H9 (cell line): Measurements from ENCODE around the gene GABRR3. TPM values are rescaled to one million over a fixed set of nuclear protein-coding genes. Genes with fewer than 3 reads are reported as not detected.

Experiments
- DNase-seq: peaks from one replicate; pipeline ENCODE4 v3.0.0-alpha.2; 2017
- H2AFZ ChIP-seq: one replicate; pipeline ENCODE4 v1.6.1; 2013; ENCODE audit warnings: mild to moderate bottlenecking, low read length, control low read depth, moderate library complexity
- H2AK5ac ChIP-seq: 2 replicates; pipeline ENCODE4 v1.6.1; 2013; ENCODE audit warnings: low read length, control low read depth, mixed read lengths; ENCODE audit not compliant: insufficient read length
- H2BK120ac ChIP-seq: one replicate; pipeline ENCODE4 v1.6.1; 2013; ENCODE audit warnings: low read depth, mild to moderate bottlenecking, low read length, control low read depth, inconsistent platforms; ENCODE audit not compliant: poor library complexity, severe bottlenecking
- H2BK12ac ChIP-seq: 2 replicates; pipeline ENCODE4 v1.6.1; 2013; ENCODE audit warnings: low read length, control low read depth, mixed read lengths, low read depth; ENCODE audit not compliant: insufficient read length
- H2BK15ac ChIP-seq: 2 replicates; pipeline ENCODE4 v1.6.1; 2013; ENCODE audit warnings: low read depth, low read length, control low read depth
- H2BK20ac ChIP-seq: one replicate; pipeline ENCODE4 v1.6.1; 2013; ENCODE audit warnings: low read depth, mild to moderate bottlenecking, low read length, control low read depth, inconsistent platforms; ENCODE audit not compliant: poor library complexity, severe bottlenecking
- H2BK5ac ChIP-seq: 2 replicates; pipeline ENCODE4 v1.6.1; 2013; ENCODE audit warnings: low read length, control low read depth, mixed read lengths; ENCODE audit not compliant: insufficient read length
- H3K14ac ChIP-seq: 2 replicates; pipeline ENCODE4 v1.6.1; 2013; ENCODE audit warnings: low read length, control low read depth; ENCODE audit not compliant: insufficient read depth
- H3K18ac ChIP-seq: 2 replicates; pipeline ENCODE4 v1.6.1; 2013; ENCODE audit warnings: low read depth, mild to moderate bottlenecking, mixed read lengths, low read length, control low read depth; ENCODE audit not compliant: insufficient read length
- H3K23ac ChIP-seq: 2 replicates; pipeline ENCODE4 v1.6.1; 2013; ENCODE audit warnings: low read length, control low read depth, mixed read lengths, low read depth; ENCODE audit not compliant: insufficient read length
- H3K23me2 ChIP-seq: 2 replicates; pipeline ENCODE4 v1.6.1; 2013; ENCODE audit warnings: low read depth, mild to moderate bottlenecking, mixed read lengths, low read length, control low read depth; ENCODE audit not compliant: insufficient read length, poor library complexity, severe bottlenecking
- H3K27ac ChIP-seq: 2 replicates; pipeline ENCODE4 v1.5.1; 2013; ENCODE audit warnings: low read length, control low read depth, mixed read lengths, low read depth; ENCODE audit not compliant: insufficient read length
- H3K27me3 ChIP-seq: 2 replicates; pipeline ENCODE4 v1.6.1; 2013; ENCODE audit warnings: low read length, control low read depth, inconsistent platforms; ENCODE audit not compliant: insufficient read depth
- H3K4ac ChIP-seq: 2 replicates; pipeline ENCODE4 v1.6.1; 2013; ENCODE audit warnings: low read depth, mild to moderate bottlenecking, control low read depth, inconsistent platforms, low read length, moderate library complexity
- H3K4me1 ChIP-seq: 2 replicates; pipeline ENCODE4 v1.6.1; 2013; ENCODE audit warnings: low read length, control low read depth, inconsistent platforms; ENCODE audit not compliant: insufficient read depth
- H3K4me2 ChIP-seq: 2 replicates; pipeline ENCODE4 v1.6.1; 2013; ENCODE audit warnings: low read length, control low read depth, mixed read lengths; ENCODE audit not compliant: insufficient read length, insufficient read depth
- H3K56ac ChIP-seq: 2 replicates; pipeline ENCODE4 v1.6.1; 2013; ENCODE audit warnings: low read depth, mild to moderate bottlenecking, mixed read lengths, low read length, control low read depth; ENCODE audit not compliant: insufficient read length
- H3K79me1 ChIP-seq: 2 replicates; pipeline ENCODE4 v1.6.1; 2013; ENCODE audit warnings: low read depth, mild to moderate bottlenecking, moderate library complexity, low read length, control low read depth, inconsistent platforms; ENCODE audit not compliant: insufficient read depth, poor library complexity, severe bottlenecking
- H3K79me2 ChIP-seq: 2 replicates; pipeline ENCODE4 v1.6.1; 2013; ENCODE audit warnings: low read length, control low read depth, inconsistent platforms; ENCODE audit not compliant: insufficient read depth
- H3K9ac ChIP-seq: 2 replicates; pipeline ENCODE4 v1.6.1; 2013; ENCODE audit warnings: low read length, control low read depth, mixed read lengths; ENCODE audit not compliant: insufficient read length; ENCODE audit errors: extremely low read depth
- H3K9me3 ChIP-seq: one replicate; pipeline ENCODE4 v1.6.1; 2013; ENCODE audit warnings: low read depth, low read length, inconsistent platforms; ENCODE audit not compliant: control insufficient read depth
- H3T11ph ChIP-seq: one replicate; pipeline ENCODE4 v1.6.1; 2013; ENCODE audit warnings: mild to moderate bottlenecking, low read length, control low read depth, inconsistent platforms
- H4K20me1 ChIP-seq: one replicate; pipeline ENCODE4 v1.6.1; 2013; ENCODE audit not compliant: control insufficient read depth, insufficient read length, insufficient read depth
- H4K5ac ChIP-seq: 2 replicates; pipeline ENCODE4 v1.6.1; 2013; ENCODE audit warnings: low read depth, mild to moderate bottlenecking, mixed read lengths, low read length, control low read depth; ENCODE audit not compliant: insufficient read length
- H4K8ac ChIP-seq: replicated peaks from 2 replicates; pipeline ENCODE4 v1.6.1; 2013; ENCODE audit warnings: low read length, control low read depth, mixed read lengths, low read depth; ENCODE audit not compliant: insufficient read length
- H4K91ac ChIP-seq: 2 replicates; pipeline ENCODE4 v1.6.1; 2013; ENCODE audit warnings: low read depth, mild to moderate bottlenecking, moderate library complexity, mixed read lengths, low read length, control low read depth; ENCODE audit not compliant: insufficient read length
- H3K27ac Mint-ChIP-seq, 3 experiments: 2 replicates in 2 of 3; 3 replicates in 1 of 3; pipeline ENCODE4 v1.8.0; 2020 to 2021; ENCODE audit warnings: mixed read lengths in 3 of 3, mild to moderate bottlenecking in 1 of 3, moderate library complexity in 1 of 3
- H3K27me3 Mint-ChIP-seq: 2 replicates; pipeline ENCODE4 v1.8.0; 2021; ENCODE audit warnings: low read depth, mild to moderate bottlenecking, moderate library complexity, mixed read lengths
- H3K36me3 Mint-ChIP-seq, 3 experiments: 2 replicates in 2 of 3; 3 replicates in 1 of 3; pipeline ENCODE4 v1.8.0; 2020 to 2021; ENCODE audit warnings: low read depth in 3 of 3, mixed read lengths in 3 of 3; ENCODE audit not compliant: insufficient read depth in 1 of 3
- H3K4me1 Mint-ChIP-seq, 2 experiments: 2 replicates each; pipeline ENCODE4 v1.8.0; 2020; ENCODE audit warnings: mixed read lengths in 2 of 2
- H3K4me3 Mint-ChIP-seq, 2 experiments: 2 replicates in 1 of 2; 3 replicates in 1 of 2; pipeline ENCODE4 v1.8.0; 2020 to 2021; ENCODE audit warnings: mild to moderate bottlenecking in 2 of 2, mixed read lengths in 2 of 2, moderate library complexity in 1 of 2
- H3K9me3 Mint-ChIP-seq, 2 experiments: 2 replicates in 1 of 2; 3 replicates in 1 of 2; pipeline ENCODE4 v1.8.0; 2020; ENCODE audit warnings: mild to moderate bottlenecking in 2 of 2, mixed read lengths in 2 of 2, moderate library complexity in 1 of 2
- CTCF ChIP-seq: fragments of 200-600 bp; sonication (generic); conservative IDR thresholded peaks from 3 replicates; pipeline ENCODE4 v1.8.0; 2021; ENCODE audit warnings: antibody characterized with exemption, mild to moderate bottlenecking
- WGBS: extraction: QIAGEN DNeasy Blood & Tissue Kit; methylation state at CpG from one replicate; pipeline ENCODE4 v1.1.7; 2013; ENCODE audit warnings: missing lambda C conversion rate, low lambda C conversion rate, mixed read lengths; ENCODE audit not compliant: insufficient read length; ENCODE audit errors: extremely low coverage; 5-methylcytosine and 5-hydroxymethylcytosine counted together
- total RNA-seq: library from RNA; stranded (reverse); gene quantifications from 2 replicates; pipeline ENCODE4 v1.2.1, GENCODE V29; 2021

Gene GABRR3
- total RNA-seq, 1 experiment from 2014 or later: not detected

DNA sequence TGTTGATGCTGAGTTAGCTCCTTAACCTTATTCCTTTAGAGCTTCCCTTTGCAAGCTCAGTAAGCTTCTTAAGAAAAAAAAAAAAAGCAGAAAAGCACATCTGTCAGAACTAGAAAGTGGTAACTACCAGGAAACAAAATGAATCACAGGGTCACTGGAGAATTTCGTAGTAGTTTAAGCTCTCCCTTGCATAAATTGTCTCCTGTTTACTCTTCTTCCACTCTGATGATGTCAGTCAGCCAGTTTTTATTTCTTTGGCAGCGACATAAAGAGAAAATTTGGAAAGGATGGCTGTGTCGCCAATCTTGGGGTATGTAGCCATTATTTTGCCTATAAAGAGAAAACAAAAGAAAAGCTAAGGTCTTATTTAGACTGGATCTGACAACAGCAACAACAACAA is 3.2 kb upstream of the GABRR3 start:
- H2AK5ac ChIP-seq: no peak overlapping the region
- no peak overlapping the region for H4K5ac ChIP-seq
- H2BK20ac ChIP-seq: no peak overlapping the region
- H4K8ac ChIP-seq: no peak overlapping the region
- H2BK5ac ChIP-seq: no peak overlapping the region
- H4K20me1 ChIP-seq: no peaks in the 10 kb centered on the region
- no peaks in the 10 kb centered on the region for H3K9me3 ChIP-seq
- no peaks in the 10 kb centered on the region for H3K23me2 ChIP-seq
- no peak overlapping the region for H2BK15ac ChIP-seq
- H3K36me3 Mint-ChIP-seq: peaks cover 0 to 13% (median 0%) of the 10 kb centered on the region in 3 experiments; a peak in 2 of 7 replicates
- DNase-seq: no peak
- no peak overlapping the region for H2AFZ ChIP-seq
- no peaks in the 10 kb centered on the region for H3K79me2 ChIP-seq
- H3K4ac ChIP-seq: no peak overlapping the region
- no peak overlapping the region for H3K14ac ChIP-seq
- no peaks in the 10 kb centered on the region for H3K27me3 ChIP-seq
- no peak overlapping the region for H3K9ac ChIP-seq
- no peak overlapping the region for H3K23ac ChIP-seq
- no peak overlapping the region for H2BK120ac ChIP-seq
- no peaks in the 10 kb centered on the region for H3K79me1 ChIP-seq
- H3K18ac ChIP-seq: no peak overlapping the region
- no peak overlapping the region for H4K91ac ChIP-seq
- H3K9me3 Mint-ChIP-seq: peaks cover 3 to 9% of the 10 kb centered on the region in 2 experiments; a peak in 4 of 5 replicates
- H3K4me3 Mint-ChIP-seq: no peak overlapping the region
- H3K4me2 ChIP-seq: no peak overlapping the region
- no peak overlapping the region for H3K27ac Mint-ChIP-seq
- no peak overlapping the region for H3K27ac ChIP-seq
- peaks cover 13 to 17% of the 10 kb centered on the region in 2 experiments for H3K4me1 Mint-ChIP-seq
- no peak overlapping the region for H3T11ph ChIP-seq
- no peaks in the 10 kb centered on the region for H3K27me3 Mint-ChIP-seq
- WGBS: no CpG with 5 or more reads among the region's 3 CpGs
- H2BK12ac ChIP-seq: no peak overlapping the region
- TF ChIP-seq CTCF: no peak
- H3K4me1 ChIP-seq: no peaks in the 10 kb centered on the region; the same call in 1 of the 2 replicates
- no peak overlapping the region for H3K56ac ChIP-seq
